Keratinocyte (primary cell): ENCODE results near the gene MAGI1. TPM values are rescaled to one million over a fixed set of nuclear protein-coding genes. Genes with fewer than 3 reads are reported as not detected.

Experiments
- DNase-seq: peaks from one replicate; pipeline ENCODE4 v3.0.0-alpha.2; 2011; ENCODE audit warnings: low read depth, missing footprints, low spot score
- FAIRE-seq: peaks from 2 replicates; lab custom pipeline; 2011; peaks lifted over from hg19 to GRCh38; lab: Jason Lieb, UNC
- H2AFZ ChIP-seq: 2 replicates; pipeline ENCODE4 v1.6.0; 2012; ENCODE audit warnings: low read length, control low read depth, inconsistent platforms; ENCODE audit not compliant: control insufficient read depth
- H3K27ac ChIP-seq: 2 replicates; pipeline ENCODE4 v1.5.1; 2011; ENCODE audit warnings: low read length; ENCODE audit not compliant: control insufficient read depth, insufficient read depth
- H3K27me3 ChIP-seq: 3 replicates; pipeline ENCODE4 v1.6.0; 2011; ENCODE audit warnings: low read length; ENCODE audit not compliant: control insufficient read depth, insufficient read depth; ENCODE audit errors: extremely low read depth
- H3K36me3 ChIP-seq, 2 experiments: 2 replicates in 1 of 2; 3 replicates in 1 of 2; pipeline ENCODE4 v1.5.1; 2011; ENCODE audit warnings: low read length in 2 of 2, mild to moderate bottlenecking in 1 of 2; ENCODE audit not compliant: control insufficient read depth in 2 of 2, insufficient read depth in 2 of 2; ENCODE audit errors: extremely low read depth in 1 of 2
- H3K4me1 ChIP-seq: 3 replicates; pipeline ENCODE4 v1.5.1; 2011; ENCODE audit warnings: low read length; ENCODE audit not compliant: control insufficient read depth, insufficient read depth; ENCODE audit errors: extremely low read depth
- H3K4me2 ChIP-seq: 3 replicates; pipeline ENCODE4 v1.6.0; 2011; ENCODE audit warnings: low read depth, low read length; ENCODE audit not compliant: control insufficient read depth, insufficient read depth; ENCODE audit errors: extremely low read depth
- H3K4me3 ChIP-seq, 3 experiments: fragments of 200-600 bp in 1 of 3; sonication (generic) in 1 of 3; 2 replicates in 2 of 3; 3 replicates in 1 of 3; pipeline ENCODE4 v1.5.1; 2011 to 2016; ENCODE audit warnings: low read length in 3 of 3, mild to moderate bottlenecking in 3 of 3, control low read depth in 2 of 3, inconsistent platforms in 1 of 3, low read depth in 1 of 3, mixed read lengths in 1 of 3, mixed run types in 1 of 3, moderate library complexity in 1 of 3; ENCODE audit not compliant: control insufficient read depth in 2 of 3, insufficient read depth in 2 of 3; ENCODE audit errors: extremely low read depth in 1 of 3
- H3K79me2 ChIP-seq: 2 replicates; pipeline ENCODE4 v1.6.0; 2012; ENCODE audit warnings: low read length; ENCODE audit not compliant: control insufficient read depth, insufficient read depth
- H3K9ac ChIP-seq: 3 replicates; pipeline ENCODE4 v1.6.0; 2011; ENCODE audit warnings: low read length; ENCODE audit not compliant: control insufficient read depth, insufficient read depth; ENCODE audit errors: extremely low read depth
- H3K9me1 ChIP-seq: 3 replicates; pipeline ENCODE4 v1.6.0; 2011; ENCODE audit warnings: low read length; ENCODE audit not compliant: control insufficient read depth, insufficient read depth; ENCODE audit errors: extremely low read depth
- H3K9me3 ChIP-seq: 2 replicates; pipeline ENCODE4 v1.5.1; 2012; ENCODE audit warnings: low read depth, low read length; ENCODE audit not compliant: control insufficient read depth
- H4K20me1 ChIP-seq: 3 replicates; pipeline ENCODE4 v1.6.0; 2011; ENCODE audit warnings: low read length; ENCODE audit not compliant: control insufficient read depth, insufficient read depth; ENCODE audit errors: extremely low read depth
- EZH2 ChIP-seq: IDR thresholded peaks from one replicate; pipeline ENCODE4 v1.6.1; 2012; ENCODE audit warnings: inconsistent platforms, mild to moderate bottlenecking, low read length, moderate library complexity
- dilution Hi-C: fragments of 300-500 bp; cut with MboI; formaldehyde crosslinking; loops from one replicate; pipeline ENCODE4 v1.7.0; 2020; ENCODE audit warnings: low sequenced_read_pairs; ENCODE audit not compliant: extremely low pct_ligation_motif_present
- polyA plus RNA-seq, 5 experiments: library from polyadenylated mRNA; depleted of rRNA in 3 of 5; stranded (reverse) in 3 of 5; stranded (forward) in 1 of 5; unstranded in 1 of 5; fragments of >200 nt; gene quantifications; 1 replicate in 1 of 5; 2 replicates in 3 of 5; 3 replicates in 1 of 5; pipeline versions ENCODE4 v1.2.1 to v1.2.3, GENCODE V29; 2011 to 2012; ENCODE audit warnings: missing spikeins in 2 of 5, low read depth in 1 of 5, low replicate concordance in 1 of 5
- TF ChIP-seq, protein P1 (sequence below), 3 experiments: IDR thresholded peaks in 1 of 3; conservative IDR thresholded peaks in 1 of 3; optimal IDR thresholded peaks in 1 of 3; 2 replicates in 2 of 3; 3 replicates in 1 of 3; pipeline versions ENCODE3 to v1.5.1; 2011; ENCODE audit warnings: low read length in 3 of 3, mild to moderate bottlenecking in 3 of 3, moderate library complexity in 2 of 3, control low read depth in 1 of 3, inconsistent platforms in 1 of 3; ENCODE audit not compliant: insufficient read depth in 2 of 3; ENCODE audit errors: extremely low read depth in 1 of 3

The MAGI1 gene
- polyA plus RNA-seq, 1 donor (not counting 4 experiments of a cell fraction or from before 2014, with no cell fraction given): 10.9 TPM

- H3K4me1 ChIP-seq: peaks cover 42% of the 10 kb centered on the region
- no peaks in the 10 kb centered on the region for H3K9me1 ChIP-seq
- H3K4me3 ChIP-seq: no peak overlapping the region
- dilution Hi-C loops: no loop called here
- H2AFZ ChIP-seq: no peak overlapping the region
- H3K9me3 ChIP-seq: no peaks in the 10 kb centered on the region
- no peaks in the 10 kb centered on the region for H3K36me3 ChIP-seq
- H3K27me3 ChIP-seq: no peaks in the 10 kb centered on the region
- FAIRE-seq (no peak), DNase-seq (no peak)
- H4K20me1 ChIP-seq: no peaks in the 10 kb centered on the region
- peaks cover 4% of the 10 kb centered on the region for H3K79me2 ChIP-seq
- H3K9ac ChIP-seq: no peak overlapping the region
- peak overlapping the region; percentile 77 for H3K4me2 ChIP-seq
- no peak overlapping the region for H3K27ac ChIP-seq
- no peak for TF ChIP-seq EZH2
- TF ChIP-seq, protein P1, sequence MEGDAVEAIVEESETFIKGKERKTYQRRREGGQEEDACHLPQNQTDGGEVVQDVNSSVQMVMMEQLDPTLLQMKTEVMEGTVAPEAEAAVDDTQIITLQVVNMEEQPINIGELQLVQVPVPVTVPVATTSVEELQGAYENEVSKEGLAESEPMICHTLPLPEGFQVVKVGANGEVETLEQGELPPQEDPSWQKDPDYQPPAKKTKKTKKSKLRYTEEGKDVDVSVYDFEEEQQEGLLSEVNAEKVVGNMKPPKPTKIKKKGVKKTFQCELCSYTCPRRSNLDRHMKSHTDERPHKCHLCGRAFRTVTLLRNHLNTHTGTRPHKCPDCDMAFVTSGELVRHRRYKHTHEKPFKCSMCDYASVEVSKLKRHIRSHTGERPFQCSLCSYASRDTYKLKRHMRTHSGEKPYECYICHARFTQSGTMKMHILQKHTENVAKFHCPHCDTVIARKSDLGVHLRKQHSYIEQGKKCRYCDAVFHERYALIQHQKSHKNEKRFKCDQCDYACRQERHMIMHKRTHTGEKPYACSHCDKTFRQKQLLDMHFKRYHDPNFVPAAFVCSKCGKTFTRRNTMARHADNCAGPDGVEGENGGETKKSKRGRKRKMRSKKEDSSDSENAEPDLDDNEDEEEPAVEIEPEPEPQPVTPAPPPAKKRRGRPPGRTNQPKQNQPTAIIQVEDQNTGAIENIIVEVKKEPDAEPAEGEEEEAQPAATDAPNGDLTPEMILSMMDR (optimal IDR thresholded peaks at IDR 0.05 in 1 of 3, IDR thresholded peaks at IDR 0.05 in 1 of 3, conservative IDR thresholded peaks at IDR 0.05 in 1 of 3; ENCODE audit: extremely low read depth in 1 of 3, insufficient read depth in 2 of 3, low read length in 3 of 3): no peak
Measured at GRCh38 chr3:65952842-65953241, 85.9 kb downstream of the MAGI1 start.

DNA sequence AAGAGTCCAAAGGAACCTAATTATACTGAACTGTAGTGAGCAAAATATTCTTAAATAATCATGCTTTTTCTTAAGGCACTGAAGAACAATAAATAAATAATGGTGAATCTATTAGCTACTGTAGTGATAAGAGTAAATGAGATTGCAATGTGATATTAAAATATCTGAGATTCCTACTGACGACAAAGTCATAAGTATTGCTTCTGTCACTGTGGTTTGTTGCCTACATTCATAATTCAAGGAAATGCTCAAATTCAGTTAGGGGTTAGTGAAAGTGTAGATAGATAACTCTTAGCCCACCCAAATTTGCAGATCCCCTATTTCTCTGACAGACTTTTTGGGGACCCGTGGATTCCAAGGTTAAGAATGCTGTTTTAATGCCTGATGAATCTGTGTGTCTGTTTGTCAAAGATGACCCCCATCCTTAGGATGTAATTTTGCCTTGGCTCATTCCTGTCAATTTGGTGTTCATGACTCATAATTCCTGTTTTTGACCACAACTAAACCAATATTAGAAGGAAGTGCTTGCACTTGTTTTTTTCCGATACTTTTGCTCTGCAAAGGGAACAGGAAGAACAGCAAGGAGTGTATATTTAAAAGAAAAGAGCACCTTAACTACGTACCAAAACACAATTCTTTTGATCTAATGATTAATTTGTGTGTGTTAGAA is 86.7 kb downstream of the MAGI1 start:
- no peaks in the 10 kb centered on the region for H4K20me1 ChIP-seq
- H3K4me1 ChIP-seq: peaks cover 42% of the 10 kb centered on the region
- H3K9ac ChIP-seq: no peak overlapping the region
- FAIRE-seq (no peak), DNase-seq (no peak)
- H3K4me3 ChIP-seq: no peak overlapping the region
- dilution Hi-C loops: no loop called here
- no peaks in the 10 kb centered on the region for H3K9me1 ChIP-seq
- H2AFZ ChIP-seq: no peak overlapping the region
- H3K4me2 ChIP-seq: no peak overlapping the region
- no peak for TF ChIP-seq EZH2
- TF ChIP-seq, protein P1 (optimal IDR thresholded peaks at IDR 0.05 in 1 of 3, IDR thresholded peaks at IDR 0.05 in 1 of 3, conservative IDR thresholded peaks at IDR 0.05 in 1 of 3; ENCODE audit: extremely low read depth in 1 of 3, insufficient read depth in 2 of 3, low read length in 3 of 3): no peak
- H3K36me3 ChIP-seq: no peaks in the 10 kb centered on the region
- no peak overlapping the region for H3K27ac ChIP-seq
- no peaks in the 10 kb centered on the region for H3K27me3 ChIP-seq
- peaks cover 4% of the 10 kb centered on the region for H3K79me2 ChIP-seq
- H3K9me3 ChIP-seq: no peaks in the 10 kb centered on the region
